ENCODE measurements around the gene MBD6. TPM values are rescaled to one million over a fixed set of nuclear protein-coding genes. Genes with fewer than 3 reads are reported as not detected.
"Not testable (repeated sequence)": the region's sequence is repeated elsewhere in the genome, so short reads cannot be mapped to it uniquely, and the experiment has no call there.

The MBD6 gene
- total and polyA plus RNA-seq, 4 donors, result 9.4 to 74.0 (median 40.7) TPM

DNA sequence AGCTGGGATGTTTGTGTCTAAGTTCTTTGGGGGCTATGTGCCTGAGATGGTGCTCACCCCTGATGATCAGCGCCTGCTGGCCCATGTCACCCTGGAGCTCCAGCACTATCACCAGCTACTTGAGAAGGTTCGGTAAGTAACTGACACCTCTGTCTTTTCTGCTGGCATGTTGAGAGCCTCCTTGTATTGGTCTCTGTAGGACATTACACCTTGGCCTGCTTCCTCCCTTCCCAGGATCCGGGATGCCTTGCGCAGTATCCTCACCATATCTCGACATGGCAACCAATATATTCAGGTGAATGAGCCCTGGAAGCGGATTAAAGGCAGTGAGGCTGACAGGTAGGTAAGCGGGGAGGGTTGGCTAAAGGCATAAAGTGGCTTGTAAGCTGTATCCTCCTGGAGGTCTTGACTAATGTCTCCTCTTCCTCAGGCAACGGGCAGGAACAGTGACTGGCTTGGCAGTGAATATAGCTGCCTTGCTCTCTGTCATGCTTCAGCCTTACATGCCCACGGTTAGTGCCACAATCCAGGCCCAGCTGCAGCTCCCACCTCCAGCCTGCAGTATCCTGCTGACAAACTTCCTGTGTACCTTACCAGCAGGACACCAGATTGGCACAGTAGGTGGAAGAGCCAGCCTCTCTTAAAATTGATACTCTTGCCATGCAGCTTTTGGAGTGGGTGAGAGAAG, 7.8 kb upstream of the MBD6 start:
- H3K27me3 ChIP-seq (ENCODE audit: control insufficient read depth, insufficient read depth, low read length), result no peaks in the 10 kb centered on the region
- WGBS (ENCODE audit: insufficient coverage), result 97% methylated on average over 6 of the region's 9 CpGs
- H3K4me3 ChIP-seq (ENCODE audit: low read depth, low read length), result no peak overlapping the region
- no peak for DNase-seq (ENCODE audit: low read depth in 4 of 6, low spot score in 6 of 6)
- H3K36me3 ChIP-seq (ENCODE audit: control insufficient read depth, insufficient read depth, low read length), result peaks cover 76% of the 10 kb centered on the region
- no peaks in the 10 kb centered on the region for H3K9me3 ChIP-seq (ENCODE audit: control insufficient read depth, insufficient read depth, low read length)
- H3K27ac ChIP-seq (ENCODE audit: low read depth, low read length), result no peak overlapping the region
- peaks cover 14% of the 10 kb centered on the region for H3K4me1 ChIP-seq (ENCODE audit: control insufficient read depth, insufficient read depth, low read length)

DNA sequence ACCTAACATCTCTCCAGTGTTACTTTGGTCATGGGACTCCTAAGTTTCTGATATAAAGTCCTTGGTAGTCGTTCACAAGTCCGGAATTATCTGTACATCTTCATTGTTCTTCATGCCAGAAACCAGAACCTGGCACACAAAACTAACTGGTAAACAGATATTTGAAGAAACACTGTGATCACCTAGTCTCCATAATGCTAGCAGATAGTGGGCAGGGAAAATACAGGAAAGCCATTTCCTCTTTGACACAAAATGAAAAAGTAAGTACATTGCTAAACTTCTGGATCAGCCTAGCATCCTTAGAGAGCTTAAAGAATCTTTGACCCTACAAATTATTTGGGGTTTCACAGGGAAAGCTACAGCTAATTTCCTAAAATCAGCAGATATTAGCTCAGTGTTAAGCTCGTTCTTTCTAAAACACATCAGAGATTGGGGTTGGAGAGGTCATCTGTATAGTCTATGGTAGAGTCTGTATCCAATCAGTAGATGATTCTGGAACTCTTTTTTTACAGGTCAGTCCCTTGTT, 7.2 kb upstream of the MBD6 start:
- H3K9me3 ChIP-seq (ENCODE audit: control insufficient read depth, insufficient read depth, low read length), result no peaks in the 10 kb centered on the region
- 100% methylated on average over 1 of the region's 3 CpGs for WGBS (ENCODE audit: insufficient coverage)
- peaks cover 70% of the 10 kb centered on the region for H3K36me3 ChIP-seq (ENCODE audit: control insufficient read depth, insufficient read depth, low read length)
- H3K27ac ChIP-seq (ENCODE audit: low read depth, low read length), result no peak overlapping the region
- no peak for DNase-seq (ENCODE audit: low read depth in 4 of 6, low spot score in 6 of 6)
- H3K4me1 ChIP-seq (ENCODE audit: control insufficient read depth, insufficient read depth, low read length), result peaks cover 17% of the 10 kb centered on the region
- no peak overlapping the region for H3K4me3 ChIP-seq (ENCODE audit: low read depth, low read length)
- H3K27me3 ChIP-seq (ENCODE audit: control insufficient read depth, insufficient read depth, low read length), result no peaks in the 10 kb centered on the region

DNA sequence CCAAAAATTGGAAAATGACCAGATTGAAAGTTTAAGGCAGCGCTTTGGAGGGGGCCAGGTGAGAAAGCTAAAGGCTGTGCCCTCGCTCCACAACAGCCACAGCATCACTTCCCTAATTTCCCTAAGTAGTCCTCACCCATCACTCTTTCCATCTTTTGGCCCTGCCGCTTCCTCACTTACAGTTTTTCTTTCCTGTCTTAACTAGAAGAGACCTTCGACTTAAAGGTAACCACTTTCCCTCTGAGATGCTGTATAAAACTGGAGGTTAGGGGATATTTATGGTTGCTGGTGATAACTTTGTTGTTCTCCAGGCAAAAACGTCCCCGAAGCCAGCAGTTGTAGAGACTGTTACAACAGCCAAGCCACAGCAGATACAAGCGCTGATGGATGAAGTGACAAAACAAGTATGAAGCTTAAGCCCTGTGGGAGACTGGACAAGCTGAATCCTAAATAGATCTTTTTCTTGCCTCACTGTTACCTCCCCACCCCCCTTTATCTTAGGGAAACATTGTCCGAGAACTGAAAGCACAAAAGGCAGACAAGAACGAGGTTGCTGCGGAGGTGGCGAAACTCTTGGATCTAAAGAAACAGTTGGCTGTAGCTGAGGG, 6.6 kb upstream of the MBD6 start:
- peaks cover 20% of the 10 kb centered on the region for H3K4me1 ChIP-seq (ENCODE audit: control insufficient read depth, insufficient read depth, low read length)
- H3K27me3 ChIP-seq (ENCODE audit: control insufficient read depth, insufficient read depth, low read length), result no peaks in the 10 kb centered on the region
- H3K9me3 ChIP-seq (ENCODE audit: control insufficient read depth, insufficient read depth, low read length), result no peaks in the 10 kb centered on the region
- no peak overlapping the region for H3K4me3 ChIP-seq (ENCODE audit: low read depth, low read length)
- H3K27ac ChIP-seq (ENCODE audit: low read depth, low read length), result no peak overlapping the region
- 94% methylated on average over 5 of the region's 11 CpGs for WGBS (ENCODE audit: insufficient coverage)
- peaks cover 64% of the 10 kb centered on the region for H3K36me3 ChIP-seq (ENCODE audit: control insufficient read depth, insufficient read depth, low read length)
- DNase-seq (ENCODE audit: low read depth in 4 of 6, low spot score in 6 of 6), result no peak

DNA sequence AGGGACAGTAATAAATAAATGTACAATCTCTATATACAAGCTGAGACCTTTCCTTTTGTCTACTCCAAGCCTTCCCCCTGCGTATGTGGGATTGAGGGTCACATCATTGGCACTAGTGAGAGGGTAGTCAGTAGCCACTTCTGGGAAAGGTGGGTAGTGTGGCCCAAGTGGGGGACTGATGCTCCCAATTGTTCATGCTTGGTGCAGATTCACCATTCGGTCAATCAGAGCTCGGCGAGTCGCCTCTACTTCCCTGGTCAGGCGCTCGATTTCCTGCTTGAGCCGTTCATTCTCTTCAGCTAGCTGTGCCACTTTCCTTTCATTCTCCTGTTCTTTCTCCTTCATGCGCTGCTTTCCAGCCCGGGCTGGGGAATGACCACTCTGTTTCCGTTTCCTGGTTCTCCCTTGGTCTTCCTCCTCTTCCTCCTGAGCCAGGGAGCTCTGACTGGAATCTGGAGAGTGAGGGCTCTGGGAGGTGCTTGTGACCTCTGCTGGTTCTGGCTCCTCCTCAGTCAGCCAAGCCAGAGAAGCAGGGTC, 5.9 kb upstream of the MBD6 start:
- H3K36me3 ChIP-seq (ENCODE audit: control insufficient read depth, insufficient read depth, low read length), result peaks cover 58% of the 10 kb centered on the region

DNA sequence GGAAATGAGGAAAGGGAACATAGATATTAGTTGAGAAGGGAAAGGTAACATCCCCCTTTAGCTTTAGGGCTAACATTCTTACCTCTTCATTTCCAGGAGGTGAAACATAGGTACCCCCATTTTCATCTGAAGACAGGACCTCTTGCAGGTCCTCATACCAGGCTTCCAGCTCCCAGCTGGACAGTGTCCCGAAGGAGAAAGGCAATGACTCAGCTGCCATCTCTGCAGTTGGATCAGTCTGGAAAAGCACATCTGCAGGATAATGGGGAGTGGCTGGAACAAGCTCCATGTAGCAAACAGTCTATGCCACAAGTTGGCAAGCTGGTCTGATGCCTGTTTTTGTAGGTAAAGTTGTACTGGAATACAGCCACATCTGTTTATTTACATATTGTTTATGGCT, 5.4 kb upstream of the MBD6 start:
- H3K4me3 ChIP-seq (ENCODE audit: low read depth, low read length), result no peak overlapping the region
- WGBS (ENCODE audit: insufficient coverage), result 100% methylated on average over 1 of the region's 1 CpG
- no peaks in the 10 kb centered on the region for H3K27me3 ChIP-seq (ENCODE audit: control insufficient read depth, insufficient read depth, low read length)
- no peak overlapping the region for H3K27ac ChIP-seq (ENCODE audit: low read depth, low read length)
- no peak for DNase-seq (ENCODE audit: low read depth in 4 of 6, low spot score in 6 of 6)
- no peaks in the 10 kb centered on the region for H3K9me3 ChIP-seq (ENCODE audit: control insufficient read depth, insufficient read depth, low read length)
- H3K36me3 ChIP-seq (ENCODE audit: control insufficient read depth, insufficient read depth, low read length), result peaks cover 53% of the 10 kb centered on the region
- peaks cover 31% of the 10 kb centered on the region for H3K4me1 ChIP-seq (ENCODE audit: control insufficient read depth, insufficient read depth, low read length)

More for the DNA sequence above, 5.9 kb upstream of the MBD6 start:
- WGBS (ENCODE audit: insufficient coverage), result 94% methylated on average over 9 of the region's 11 CpGs
- Histone ChIP-seq H3K9me3 (ENCODE audit: control insufficient read depth, insufficient read depth, low read length) (no peaks in the 10 kb centered on the region), H3K4me3 (ENCODE audit: low read depth, low read length) (no peak overlapping the region), H3K4me1 (ENCODE audit: control insufficient read depth, insufficient read depth, low read length) (peaks cover 26% of the 10 kb centered on the region), H3K27me3 (ENCODE audit: control insufficient read depth, insufficient read depth, low read length) (no peaks in the 10 kb centered on the region), H3K27ac (ENCODE audit: low read depth, low read length) (no peak overlapping the region)
- no peak for DNase-seq (ENCODE audit: low read depth in 4 of 6, low spot score in 6 of 6)

DNA sequence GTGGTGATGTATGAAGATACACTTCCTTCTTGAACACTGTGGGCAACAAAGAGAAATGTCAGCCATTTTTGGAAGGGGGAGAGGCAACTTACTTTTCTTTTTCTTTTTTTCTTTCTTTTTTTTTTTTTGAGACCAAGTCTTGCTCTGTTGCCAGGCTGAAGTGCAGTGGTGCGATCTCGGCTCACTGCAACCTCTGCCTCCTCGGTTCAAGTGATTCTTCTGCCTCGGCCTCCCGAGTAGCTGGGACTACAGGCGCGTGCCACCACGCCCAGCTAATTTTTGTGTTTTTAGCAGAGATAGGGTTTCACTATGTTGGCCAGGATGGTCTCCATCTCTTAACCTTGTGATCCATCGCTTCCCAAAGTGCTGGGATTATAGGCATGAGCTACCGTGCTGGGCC, 4.9 kb upstream of the MBD6 start:
- peaks cover 48% of the 10 kb centered on the region for H3K36me3 ChIP-seq (ENCODE audit: control insufficient read depth, insufficient read depth, low read length)
- not testable (repeated sequence) for H3K4me3 ChIP-seq (ENCODE audit: low read depth, low read length); H3K27me3 ChIP-seq (ENCODE audit: control insufficient read depth, insufficient read depth, low read length)

DNA sequence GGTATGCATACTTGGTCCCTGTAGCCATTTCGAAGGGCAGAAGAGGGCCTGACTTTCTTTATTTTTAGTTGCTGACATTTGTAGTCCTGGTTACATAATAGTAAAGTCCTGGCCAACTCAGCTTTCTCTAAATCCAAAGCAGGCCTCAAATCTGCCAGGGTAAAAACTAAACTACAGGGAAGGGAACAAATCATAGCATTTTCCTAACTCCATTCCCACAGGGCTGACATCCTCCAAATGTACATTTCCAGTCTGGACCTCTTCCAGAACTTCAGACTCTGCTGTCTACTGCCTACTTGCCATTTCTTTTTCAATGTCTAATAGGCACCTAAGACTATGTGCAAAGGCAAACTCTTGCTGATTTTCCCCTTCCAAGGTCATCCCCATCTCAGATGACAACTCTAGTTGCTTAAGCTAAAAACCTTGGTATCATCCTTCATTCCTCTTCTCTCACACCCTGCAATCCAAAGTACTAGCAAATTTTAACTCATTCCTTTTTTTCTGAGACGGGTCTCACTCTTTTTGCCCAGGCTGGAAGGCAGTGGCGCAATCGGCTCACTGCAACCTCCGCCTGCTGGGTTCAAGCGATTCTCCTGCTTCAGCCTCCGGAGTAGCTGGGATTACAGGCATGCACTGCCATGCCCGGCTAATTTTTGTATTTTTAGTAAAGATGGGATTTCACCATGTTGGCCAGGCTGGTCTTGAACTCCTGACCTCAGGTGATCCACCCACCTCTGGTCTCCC, 4.3 kb upstream of the MBD6 start:
- Histone ChIP-seq H3K4me3 (ENCODE audit: low read depth, low read length) (no peak overlapping the region), H3K27me3 (ENCODE audit: control insufficient read depth, insufficient read depth, low read length) (no peaks in the 10 kb centered on the region), H3K27ac (ENCODE audit: low read depth, low read length) (no peak overlapping the region), H3K36me3 (ENCODE audit: control insufficient read depth, insufficient read depth, low read length) (peaks cover 43% of the 10 kb centered on the region), H3K9me3 (ENCODE audit: control insufficient read depth, insufficient read depth, low read length) (no peaks in the 10 kb centered on the region), H3K4me1 (ENCODE audit: control insufficient read depth, insufficient read depth, low read length) (peaks cover 36% of the 10 kb centered on the region)
- DNase-seq (ENCODE audit: low read depth in 4 of 6, low spot score in 6 of 6), result no peak
- WGBS (ENCODE audit: insufficient coverage), result 91% methylated on average over 7 of the region's 8 CpGs

More for the DNA sequence above, 4.9 kb upstream of the MBD6 start:
- whole genome bisulfite sequencing (ENCODE audit: insufficient coverage), result 90% methylated on average over 2 of the region's 10 CpGs
- peaks cover 34% of the 10 kb centered on the region for H3K4me1 ChIP-seq (ENCODE audit: control insufficient read depth, insufficient read depth, low read length)
- not testable (repeated sequence) for DNase-seq (ENCODE audit: low read depth in 4 of 6, low spot score in 6 of 6); H3K9me3 ChIP-seq (ENCODE audit: control insufficient read depth, insufficient read depth, low read length); H3K27ac ChIP-seq (ENCODE audit: low read depth, low read length)

DNA sequence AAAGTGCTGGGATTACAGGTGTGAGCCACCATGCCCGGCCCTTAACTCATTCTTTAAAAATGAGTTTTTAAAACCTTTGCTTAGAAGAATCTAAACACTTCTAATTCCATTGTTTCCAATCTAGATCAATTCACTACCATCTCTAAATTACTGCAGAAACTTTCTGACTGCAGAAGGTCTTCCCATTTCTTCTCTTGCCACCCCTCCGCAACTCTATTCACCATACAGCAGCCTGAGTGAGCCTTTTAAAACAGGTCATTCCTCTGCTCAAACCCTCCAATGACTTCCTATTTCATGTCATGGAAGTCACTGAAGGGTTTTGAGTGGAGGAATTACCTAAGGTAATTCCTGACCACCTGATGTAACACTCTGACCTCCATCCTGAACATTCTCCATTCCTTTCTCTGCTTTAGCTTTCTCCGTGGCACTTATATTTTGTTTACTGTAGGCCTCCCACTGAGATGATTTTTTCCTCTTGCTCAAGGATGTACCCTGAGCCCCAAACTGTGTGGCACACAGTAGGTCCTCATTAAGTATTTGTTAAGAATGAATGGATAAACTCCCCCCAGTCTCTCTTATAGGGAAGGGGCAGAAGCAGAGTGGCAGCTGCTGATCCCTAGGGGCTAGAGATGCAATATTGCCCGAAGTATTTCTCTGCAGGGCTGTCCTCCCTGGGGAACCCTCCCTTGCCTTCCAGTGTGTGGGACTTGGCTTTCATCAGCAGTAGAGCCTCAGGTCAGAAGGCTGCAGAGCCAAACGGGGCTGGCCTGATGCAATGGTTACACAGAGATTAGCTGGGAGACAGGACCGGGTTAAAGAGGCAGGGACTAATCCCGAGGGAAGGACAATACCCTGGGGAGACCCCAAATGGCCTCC, 3.5 kb upstream of the MBD6 start:
- Histone ChIP-seq H3K27ac (ENCODE audit: low read depth, low read length) (peak overlapping the region; percentile 94), H3K27me3 (ENCODE audit: control insufficient read depth, insufficient read depth, low read length) (no peaks in the 10 kb centered on the region), H3K9me3 (ENCODE audit: control insufficient read depth, insufficient read depth, low read length) (no peaks in the 10 kb centered on the region), H3K4me3 (ENCODE audit: low read depth, low read length) (peak overlapping the region; percentile 91), H3K4me1 (ENCODE audit: control insufficient read depth, insufficient read depth, low read length) (peaks cover 44% of the 10 kb centered on the region), H3K36me3 (ENCODE audit: control insufficient read depth, insufficient read depth, low read length) (peaks cover 36% of the 10 kb centered on the region)
- WGBS (ENCODE audit: insufficient coverage), result 31% methylated on average over 7 of the region's 7 CpGs
- DNase-seq (ENCODE audit: low read depth in 4 of 6, low spot score in 6 of 6), result peak in 1 of 6 donors; percentile 18

DNA sequence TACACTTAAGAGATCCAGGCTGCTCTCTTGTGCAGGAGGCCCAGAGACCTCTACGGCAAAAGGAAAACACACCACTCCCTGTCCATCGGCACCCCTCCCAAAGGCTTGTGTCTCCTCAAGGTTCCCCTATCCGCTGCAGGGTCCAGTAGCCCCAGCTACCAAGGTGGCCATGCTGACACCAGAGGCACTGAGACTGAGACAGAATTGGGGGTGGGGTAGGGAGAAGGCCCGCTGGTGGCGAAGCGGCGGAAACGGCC, 2.9 kb upstream of the MBD6 start:
- peaks cover 50% of the 10 kb centered on the region for H3K4me1 ChIP-seq (ENCODE audit: control insufficient read depth, insufficient read depth, low read length)
- no peaks in the 10 kb centered on the region for H3K9me3 ChIP-seq (ENCODE audit: control insufficient read depth, insufficient read depth, low read length)
- 0% methylated on average over 7 of the region's 8 CpGs for WGBS (ENCODE audit: insufficient coverage)
- DNase-seq (ENCODE audit: low read depth in 4 of 6, low spot score in 6 of 6), result peak in 4 of 6 donors; percentile 3 to 57 (median 19)
- H3K4me3 ChIP-seq (ENCODE audit: low read depth, low read length), result peak overlapping the region; percentile 91
- peaks cover 36% of the 10 kb centered on the region for H3K36me3 ChIP-seq (ENCODE audit: control insufficient read depth, insufficient read depth, low read length)
- H3K27me3 ChIP-seq (ENCODE audit: control insufficient read depth, insufficient read depth, low read length), result no peaks in the 10 kb centered on the region
- H3K27ac ChIP-seq (ENCODE audit: low read depth, low read length), result peak overlapping the region; percentile 94
